Measurements from ENCODE around the gene CHCHD4. TPM values are rescaled to one million over a fixed set of nuclear protein-coding genes. Genes with fewer than 3 reads are reported as not detected.

The CHCHD4 gene
- total and polyA plus RNA-seq, 2 experiments from 2014 or later = 31.1 to 39.2 TPM

DNA sequence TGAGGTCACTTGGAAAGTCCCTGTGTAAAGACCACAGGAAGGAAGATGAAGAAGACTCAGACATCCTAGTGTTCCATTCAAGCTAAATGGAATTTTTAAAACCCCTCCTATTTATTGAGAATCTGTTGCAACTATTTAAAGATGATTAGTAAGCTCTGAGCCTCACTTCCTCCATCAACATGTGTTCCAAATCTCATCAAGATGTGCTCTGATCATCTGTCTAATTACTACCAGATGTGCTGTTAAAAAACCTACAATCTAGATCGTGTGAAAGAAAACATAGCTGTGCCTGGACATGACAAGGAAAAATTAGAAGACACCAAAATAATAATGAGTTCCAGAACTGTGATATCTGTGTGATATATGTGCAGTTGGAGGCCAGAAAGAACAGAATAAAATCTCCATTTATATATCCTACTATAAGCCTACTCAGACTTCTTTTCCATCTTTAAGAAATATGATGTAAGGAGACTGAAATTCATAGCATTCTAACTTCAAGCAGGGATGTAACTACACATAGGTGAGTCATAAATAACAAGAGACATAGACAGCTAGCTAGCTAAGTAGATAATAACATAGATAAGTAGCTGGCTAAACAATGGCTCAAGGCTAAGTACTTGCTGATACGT is 46.0 kb upstream of the CHCHD4 start (continued):
- TF ChIP-seq, protein P1, sequence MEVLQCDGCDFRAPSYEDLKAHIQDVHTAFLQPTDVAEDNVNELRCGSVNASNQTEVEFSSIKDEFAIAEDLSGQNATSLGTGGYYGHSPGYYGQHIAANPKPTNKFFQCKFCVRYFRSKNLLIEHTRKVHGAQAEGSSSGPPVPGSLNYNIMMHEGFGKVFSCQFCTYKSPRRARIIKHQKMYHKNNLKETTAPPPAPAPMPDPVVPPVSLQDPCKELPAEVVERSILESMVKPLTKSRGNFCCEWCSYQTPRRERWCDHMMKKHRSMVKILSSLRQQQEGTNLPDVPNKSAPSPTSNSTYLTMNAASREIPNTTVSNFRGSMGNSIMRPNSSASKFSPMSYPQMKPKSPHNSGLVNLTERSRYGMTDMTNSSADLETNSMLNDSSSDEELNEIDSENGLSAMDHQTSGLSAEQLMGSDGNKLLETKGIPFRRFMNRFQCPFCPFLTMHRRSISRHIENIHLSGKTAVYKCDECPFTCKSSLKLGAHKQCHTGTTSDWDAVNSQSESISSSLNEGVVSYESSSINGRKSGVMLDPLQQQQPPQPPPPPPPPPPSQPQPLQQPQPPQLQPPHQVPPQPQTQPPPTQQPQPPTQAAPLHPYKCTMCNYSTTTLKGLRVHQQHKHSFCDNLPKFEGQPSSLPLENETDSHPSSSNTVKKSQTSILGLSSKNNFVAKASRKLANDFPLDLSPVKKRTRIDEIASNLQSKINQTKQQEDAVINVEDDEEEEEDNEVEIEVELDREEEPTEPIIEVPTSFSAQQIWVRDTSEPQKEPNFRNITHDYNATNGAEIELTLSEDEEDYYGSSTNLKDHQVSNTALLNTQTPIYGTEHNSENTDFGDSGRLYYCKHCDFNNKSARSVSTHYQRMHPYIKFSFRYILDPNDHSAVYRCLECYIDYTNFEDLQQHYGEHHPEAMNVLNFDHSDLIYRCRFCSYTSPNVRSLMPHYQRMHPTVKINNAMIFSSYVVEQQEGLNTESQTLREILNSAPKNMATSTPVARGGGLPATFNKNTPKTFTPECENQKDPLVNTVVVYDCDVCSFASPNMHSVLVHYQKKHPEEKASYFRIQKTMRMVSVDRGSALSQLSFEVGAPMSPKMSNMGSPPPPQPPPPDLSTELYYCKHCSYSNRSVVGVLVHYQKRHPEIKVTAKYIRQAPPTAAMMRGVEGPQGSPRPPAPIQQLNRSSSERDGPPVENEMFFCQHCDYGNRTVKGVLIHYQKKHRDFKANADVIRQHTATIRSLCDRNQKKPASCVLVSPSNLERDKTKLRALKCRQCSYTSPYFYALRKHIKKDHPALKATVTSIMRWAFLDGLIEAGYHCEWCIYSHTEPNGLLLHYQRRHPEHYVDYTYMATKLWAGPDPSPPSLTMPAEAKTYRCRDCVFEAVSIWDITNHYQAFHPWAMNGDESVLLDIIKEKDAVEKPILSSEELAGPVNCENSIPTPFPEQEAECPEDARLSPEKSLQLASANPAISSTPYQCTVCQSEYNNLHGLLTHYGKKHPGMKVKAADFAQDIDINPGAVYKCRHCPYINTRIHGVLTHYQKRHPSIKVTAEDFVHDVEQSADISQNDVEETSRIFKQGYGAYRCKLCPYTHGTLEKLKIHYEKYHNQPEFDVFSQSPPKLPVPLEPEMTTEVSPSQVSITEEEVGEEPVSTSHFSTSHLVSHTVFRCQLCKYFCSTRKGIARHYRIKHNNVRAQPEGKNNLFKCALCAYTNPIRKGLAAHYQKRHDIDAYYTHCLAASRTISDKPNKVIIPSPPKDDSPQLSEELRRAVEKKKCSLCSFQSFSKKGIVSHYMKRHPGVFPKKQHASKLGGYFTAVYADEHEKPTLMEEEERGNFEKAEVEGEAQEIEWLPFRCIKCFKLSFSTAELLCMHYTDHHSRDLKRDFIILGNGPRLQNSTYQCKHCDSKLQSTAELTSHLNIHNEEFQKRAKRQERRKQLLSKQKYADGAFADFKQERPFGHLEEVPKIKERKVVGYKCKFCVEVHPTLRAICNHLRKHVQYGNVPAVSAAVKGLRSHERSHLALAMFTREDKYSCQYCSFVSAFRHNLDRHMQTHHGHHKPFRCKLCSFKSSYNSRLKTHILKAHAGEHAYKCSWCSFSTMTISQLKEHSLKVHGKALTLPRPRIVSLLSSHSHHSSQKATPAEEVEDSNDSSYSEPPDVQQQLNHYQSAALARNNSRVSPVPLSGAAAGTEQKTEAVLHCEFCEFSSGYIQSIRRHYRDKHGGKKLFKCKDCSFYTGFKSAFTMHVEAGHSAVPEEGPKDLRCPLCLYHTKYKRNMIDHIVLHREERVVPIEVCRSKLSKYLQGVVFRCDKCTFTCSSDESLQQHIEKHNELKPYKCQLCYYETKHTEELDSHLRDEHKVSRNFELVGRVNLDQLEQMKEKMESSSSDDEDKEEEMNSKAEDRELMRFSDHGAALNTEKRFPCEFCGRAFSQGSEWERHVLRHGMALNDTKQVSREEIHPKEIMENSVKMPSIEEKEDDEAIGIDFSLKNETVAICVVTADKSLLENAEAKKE (CRISPR knock-in tag; IDR thresholded peaks at IDR 0.05) = no peak

DNA sequence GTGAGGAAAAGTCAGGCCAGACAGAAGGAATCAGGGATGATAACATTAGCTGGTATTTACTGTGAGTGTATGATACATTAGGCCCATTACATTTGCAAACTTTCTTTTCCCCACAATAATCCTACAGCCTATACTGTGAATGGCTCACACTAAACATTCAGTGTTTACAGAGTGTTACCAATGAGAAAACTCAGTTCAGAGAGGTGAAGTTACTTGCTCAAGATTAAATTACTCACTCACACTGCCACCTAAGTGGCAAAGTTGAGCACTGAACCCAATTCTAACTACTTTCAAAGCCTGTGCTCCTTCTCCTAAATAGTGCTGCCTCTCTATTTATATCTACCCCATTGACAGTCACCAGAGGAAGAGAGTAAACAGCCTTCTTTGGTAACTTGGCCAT is 45.2 kb upstream of the CHCHD4 start:
- Mint-ChIP-seq H3K27me3 (ENCODE audit: insufficient read depth, low read depth, poor library complexity) (peaks cover 2% of the 10 kb centered on the region), H3K4me3 (no peak overlapping the region), H3K36me3 (ENCODE audit: low read depth) (peaks cover 66% of the 10 kb centered on the region), H3K4me1 (no peaks in the 10 kb centered on the region), H3K27ac (no peak overlapping the region), H3K9me3 (no peaks in the 10 kb centered on the region)
- ATAC-seq (no peak), DNase-seq (ENCODE audit: low spot score) (no peak)
- Histone ChIP-seq H3K36me3 (ENCODE audit: insufficient read depth) (peaks cover 42% of the 10 kb centered on the region), H4K20me1 (replicated peaks; ENCODE audit: insufficient read depth) (peaks cover 3% of the 10 kb centered on the region; the same call in 1 of the 2 replicates), H3F3A (replicated peaks; ENCODE audit: low read depth) (no peaks in the 10 kb centered on the region), H3K9me2 (ENCODE audit: insufficient read depth) (no peaks in the 10 kb centered on the region), H2AFZ (no peak overlapping the region), H3K27me3 (ENCODE audit: insufficient read depth) (no peaks in the 10 kb centered on the region), H3K4me3 (no peak overlapping the region), H3K27ac (ENCODE audit: low read depth) (no peak overlapping the region), H3K4me2 (no peak overlapping the region), H3K79me2 (replicated peaks; ENCODE audit: insufficient read depth) (peaks cover 12% of the 10 kb centered on the region), H3K4me1 (ENCODE audit: insufficient read depth) (no peaks in the 10 kb centered on the region)
- TF ChIP-seq EZH2phosphoT487 (IDR thresholded peaks at IDR 0.05; ENCODE audit: unreplicated experiment) (no peak), ZNF331 (CRISPR knock-in tag; IDR thresholded peaks at IDR 0.05; ENCODE audit: low read depth) (no peak)
- TF ChIP-seq, protein P2, sequence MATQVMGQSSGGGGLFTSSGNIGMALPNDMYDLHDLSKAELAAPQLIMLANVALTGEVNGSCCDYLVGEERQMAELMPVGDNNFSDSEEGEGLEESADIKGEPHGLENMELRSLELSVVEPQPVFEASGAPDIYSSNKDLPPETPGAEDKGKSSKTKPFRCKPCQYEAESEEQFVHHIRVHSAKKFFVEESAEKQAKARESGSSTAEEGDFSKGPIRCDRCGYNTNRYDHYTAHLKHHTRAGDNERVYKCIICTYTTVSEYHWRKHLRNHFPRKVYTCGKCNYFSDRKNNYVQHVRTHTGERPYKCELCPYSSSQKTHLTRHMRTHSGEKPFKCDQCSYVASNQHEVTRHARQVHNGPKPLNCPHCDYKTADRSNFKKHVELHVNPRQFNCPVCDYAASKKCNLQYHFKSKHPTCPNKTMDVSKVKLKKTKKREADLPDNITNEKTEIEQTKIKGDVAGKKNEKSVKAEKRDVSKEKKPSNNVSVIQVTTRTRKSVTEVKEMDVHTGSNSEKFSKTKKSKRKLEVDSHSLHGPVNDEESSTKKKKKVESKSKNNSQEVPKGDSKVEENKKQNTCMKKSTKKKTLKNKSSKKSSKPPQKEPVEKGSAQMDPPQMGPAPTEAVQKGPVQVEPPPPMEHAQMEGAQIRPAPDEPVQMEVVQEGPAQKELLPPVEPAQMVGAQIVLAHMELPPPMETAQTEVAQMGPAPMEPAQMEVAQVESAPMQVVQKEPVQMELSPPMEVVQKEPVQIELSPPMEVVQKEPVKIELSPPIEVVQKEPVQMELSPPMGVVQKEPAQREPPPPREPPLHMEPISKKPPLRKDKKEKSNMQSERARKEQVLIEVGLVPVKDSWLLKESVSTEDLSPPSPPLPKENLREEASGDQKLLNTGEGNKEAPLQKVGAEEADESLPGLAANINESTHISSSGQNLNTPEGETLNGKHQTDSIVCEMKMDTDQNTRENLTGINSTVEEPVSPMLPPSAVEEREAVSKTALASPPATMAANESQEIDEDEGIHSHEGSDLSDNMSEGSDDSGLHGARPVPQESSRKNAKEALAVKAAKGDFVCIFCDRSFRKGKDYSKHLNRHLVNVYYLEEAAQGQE (IDR thresholded peaks at IDR 0.05; ENCODE audit: unreplicated experiment) = no peak
- TF ChIP-seq, protein P3, sequence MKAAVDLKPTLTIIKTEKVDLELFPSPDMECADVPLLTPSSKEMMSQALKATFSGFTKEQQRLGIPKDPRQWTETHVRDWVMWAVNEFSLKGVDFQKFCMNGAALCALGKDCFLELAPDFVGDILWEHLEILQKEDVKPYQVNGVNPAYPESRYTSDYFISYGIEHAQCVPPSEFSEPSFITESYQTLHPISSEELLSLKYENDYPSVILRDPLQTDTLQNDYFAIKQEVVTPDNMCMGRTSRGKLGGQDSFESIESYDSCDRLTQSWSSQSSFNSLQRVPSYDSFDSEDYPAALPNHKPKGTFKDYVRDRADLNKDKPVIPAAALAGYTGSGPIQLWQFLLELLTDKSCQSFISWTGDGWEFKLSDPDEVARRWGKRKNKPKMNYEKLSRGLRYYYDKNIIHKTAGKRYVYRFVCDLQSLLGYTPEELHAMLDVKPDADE (IDR thresholded peaks at IDR 0.05) = no peak

All from GM23338 (cell line).